Prostate gland (tissue), 2 donors: ENCODE measurements around the gene MKRN2OS.

Experiments
- CTCF ChIP-seq, 4 experiments: fragments of 200-600 bp in 2 of 4; fragments of 450-650 bp in 2 of 4; sonication (generic) in 2 of 4; IDR thresholded peaks; 1 replicate in 3 of 4; 2 replicates in 1 of 4; pipeline ENCODE4 v1.5.1; 2016 to 2019; ENCODE audit warnings: antibody characterized with exemption in 4 of 4, mild to moderate bottlenecking in 2 of 4, moderate library complexity in 2 of 4
- POLR2A ChIP-seq: fragments of 450-650 bp; IDR thresholded peaks from one replicate; pipeline ENCODE4 v1.6.1; 2016; ENCODE audit warnings: antibody characterized with exemption, mild to moderate bottlenecking

GRCh38 chr3:12585181-12585580 is 39.9 kb upstream of the MKRN2OS start:
- no peak for TF ChIP-seq POLR2A
- no peak for TF ChIP-seq CTCF (IDR thresholded peaks at IDR 0.05)
